DOHH2 (cell line): Measurements from ENCODE around the gene WDTC1.

Experiments
- H3F3A ChIP-seq: fragments of 200-600 bp; sonication (generic), shearing (Covaris generic); 2 replicates; pipeline ENCODE4 v1.6.0; 2016; ENCODE audit warnings: antibody characterized with exemption, mild to moderate bottlenecking; ENCODE audit not compliant: control insufficient read depth, insufficient read depth
- H3K27ac ChIP-seq: fragments of 200-600 bp; sonication (generic); 2 replicates; pipeline ENCODE4 v1.5.1; 2014; ENCODE audit warnings: low read depth, mild to moderate bottlenecking, low read length, moderate library complexity
- H3K27me3 ChIP-seq: fragments of 200-600 bp; sonication (generic); 2 replicates; pipeline ENCODE4 v1.6.1; 2014; ENCODE audit warnings: mild to moderate bottlenecking, low read length, mixed read lengths; ENCODE audit not compliant: control insufficient read depth
- H3K36me3 ChIP-seq: fragments of 200-600 bp; sonication (generic); 2 replicates; pipeline ENCODE4 v1.6.1; 2014; ENCODE audit warnings: mild to moderate bottlenecking, low read length, moderate library complexity, mixed read lengths; ENCODE audit not compliant: control insufficient read depth
- H3K4me1 ChIP-seq: fragments of 200-600 bp; sonication (generic); 2 replicates; pipeline ENCODE4 v1.6.1; 2014; ENCODE audit warnings: mild to moderate bottlenecking, low read length, mixed read lengths; ENCODE audit not compliant: control insufficient read depth
- H3K4me2 ChIP-seq: fragments of 200-600 bp; sonication (generic); 2 replicates; pipeline ENCODE4 v1.6.0; 2014; ENCODE audit warnings: mild to moderate bottlenecking, low read length, moderate library complexity
- H3K4me3 ChIP-seq: fragments of 200-600 bp; sonication (generic); 2 replicates; pipeline ENCODE4 v1.5.1; 2014; ENCODE audit warnings: mild to moderate bottlenecking, low read length, mixed read lengths
- H3K79me2 ChIP-seq: fragments of 200-600 bp; sonication (generic); 2 replicates; pipeline ENCODE4 v1.6.1; 2014; ENCODE audit warnings: mild to moderate bottlenecking, low read length, mixed read lengths; ENCODE audit not compliant: control insufficient read depth
- H3K9me2 ChIP-seq: fragments of 200-600 bp; sonication (generic); replicated peaks from 2 replicates; pipeline ENCODE4 v1.6.1; 2014; ENCODE audit warnings: mild to moderate bottlenecking, low read length, mixed read lengths; ENCODE audit not compliant: control insufficient read depth
- H3K9me3 ChIP-seq: fragments of 200-600 bp; sonication (generic); 2 replicates; pipeline ENCODE4 v1.6.1; 2014; ENCODE audit warnings: antibody characterized with exemption, low read length, mixed read lengths; ENCODE audit not compliant: control insufficient read depth, insufficient read depth
- H4K20me1 ChIP-seq: fragments of 200-600 bp; sonication (generic); 2 replicates; pipeline ENCODE4 v1.6.0; 2014; ENCODE audit warnings: low read depth, mild to moderate bottlenecking, antibody characterized with exemption, low read length, moderate library complexity; ENCODE audit not compliant: control insufficient read depth, insufficient read depth
- EZH2phosphoT487 ChIP-seq: fragments of 200-600 bp; sonication (generic); IDR thresholded peaks from 2 replicates; pipeline ENCODE4 v1.6.1; 2017; ENCODE audit warnings: borderline replicate concordance, mild to moderate bottlenecking, antibody characterized with exemption, low read length, moderate library complexity, mixed read lengths
- TF ChIP-seq, protein P1 (sequence below): fragments of 200-600 bp; sonication (generic); IDR thresholded peaks from one replicate; pipeline ENCODE4 v1.5.1; 2014; ENCODE audit warnings: antibody characterized with exemption, mild to moderate bottlenecking, low read depth, low read length; ENCODE audit not compliant: poor library complexity, severe bottlenecking

The WDTC1 gene

DNA sequence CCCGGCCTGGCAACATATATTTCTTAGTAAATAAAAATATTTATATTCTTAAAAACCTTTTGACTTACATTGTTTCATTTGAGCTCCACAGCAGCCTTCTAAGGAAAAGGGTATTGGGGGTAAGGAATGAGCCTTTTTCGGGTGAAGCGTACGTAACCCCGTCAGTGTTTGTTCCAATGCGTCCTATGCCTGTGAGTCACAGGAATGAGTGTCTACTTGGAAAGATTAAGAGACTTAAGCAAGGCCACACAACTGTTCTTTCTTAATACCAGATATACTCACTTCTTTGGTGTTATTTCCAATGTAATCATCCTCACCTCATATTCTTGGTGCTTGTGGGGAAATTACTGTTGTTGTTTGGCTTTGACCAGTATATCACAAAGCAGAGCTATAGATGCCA lies 22.7 kb downstream of the WDTC1 start:
- Histone ChIP-seq H3K4me1 (peaks cover 39% of the 10 kb centered on the region), H3K9me2 (no peaks in the 10 kb centered on the region), H4K20me1 (no peaks in the 10 kb centered on the region), H3K4me2 (no peak overlapping the region), H3K27ac (no peak overlapping the region), H3F3A (peaks cover 16% of the 10 kb centered on the region), H3K27me3 (no peaks in the 10 kb centered on the region), H3K4me3 (no peak overlapping the region), H3K79me2 (peaks cover 12% of the 10 kb centered on the region), H3K9me3 (no peaks in the 10 kb centered on the region), H3K36me3 (no peaks in the 10 kb centered on the region)
- TF ChIP-seq EZH2phosphoT487: no peak
- TF ChIP-seq, protein P1, sequence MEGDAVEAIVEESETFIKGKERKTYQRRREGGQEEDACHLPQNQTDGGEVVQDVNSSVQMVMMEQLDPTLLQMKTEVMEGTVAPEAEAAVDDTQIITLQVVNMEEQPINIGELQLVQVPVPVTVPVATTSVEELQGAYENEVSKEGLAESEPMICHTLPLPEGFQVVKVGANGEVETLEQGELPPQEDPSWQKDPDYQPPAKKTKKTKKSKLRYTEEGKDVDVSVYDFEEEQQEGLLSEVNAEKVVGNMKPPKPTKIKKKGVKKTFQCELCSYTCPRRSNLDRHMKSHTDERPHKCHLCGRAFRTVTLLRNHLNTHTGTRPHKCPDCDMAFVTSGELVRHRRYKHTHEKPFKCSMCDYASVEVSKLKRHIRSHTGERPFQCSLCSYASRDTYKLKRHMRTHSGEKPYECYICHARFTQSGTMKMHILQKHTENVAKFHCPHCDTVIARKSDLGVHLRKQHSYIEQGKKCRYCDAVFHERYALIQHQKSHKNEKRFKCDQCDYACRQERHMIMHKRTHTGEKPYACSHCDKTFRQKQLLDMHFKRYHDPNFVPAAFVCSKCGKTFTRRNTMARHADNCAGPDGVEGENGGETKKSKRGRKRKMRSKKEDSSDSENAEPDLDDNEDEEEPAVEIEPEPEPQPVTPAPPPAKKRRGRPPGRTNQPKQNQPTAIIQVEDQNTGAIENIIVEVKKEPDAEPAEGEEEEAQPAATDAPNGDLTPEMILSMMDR: no peak

DNA sequence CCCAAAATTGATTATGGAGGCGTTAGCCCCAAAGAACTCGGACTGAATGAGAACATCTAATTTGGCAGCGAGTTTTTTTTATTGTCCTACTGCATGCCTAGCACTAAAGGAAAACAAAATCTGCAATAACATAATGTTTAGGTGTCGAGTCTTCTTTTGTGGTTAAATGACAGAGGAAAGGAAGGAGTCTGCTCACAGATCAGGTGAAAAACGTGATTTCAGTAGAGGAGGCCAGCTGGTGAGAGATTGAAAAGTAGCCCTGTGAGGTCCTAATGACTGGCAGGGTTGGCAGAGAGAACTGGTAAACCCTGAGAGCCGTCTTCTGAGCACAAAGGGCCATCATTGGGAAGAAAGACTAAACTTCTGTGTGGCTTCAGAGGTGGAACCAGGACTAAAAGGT lies 24.2 kb downstream of the WDTC1 start:
- peaks cover 6% of the 10 kb centered on the region; the same call in 1 of the 2 replicates for H3F3A ChIP-seq
- no peak overlapping the region for H3K27ac ChIP-seq
- peaks cover 25% of the 10 kb centered on the region for H3K4me1 ChIP-seq
- H3K4me3 ChIP-seq: no peak overlapping the region
- H3K9me2 ChIP-seq: no peaks in the 10 kb centered on the region
- H3K4me2 ChIP-seq: no peak overlapping the region
- H3K9me3 ChIP-seq: no peaks in the 10 kb centered on the region
- no peaks in the 10 kb centered on the region for H3K36me3 ChIP-seq
- H3K27me3 ChIP-seq: no peaks in the 10 kb centered on the region
- no peaks in the 10 kb centered on the region for H4K20me1 ChIP-seq
- H3K79me2 ChIP-seq: peaks cover 12% of the 10 kb centered on the region
- no peak for TF ChIP-seq EZH2phosphoT487
- TF ChIP-seq, protein P1: no peak

DNA sequence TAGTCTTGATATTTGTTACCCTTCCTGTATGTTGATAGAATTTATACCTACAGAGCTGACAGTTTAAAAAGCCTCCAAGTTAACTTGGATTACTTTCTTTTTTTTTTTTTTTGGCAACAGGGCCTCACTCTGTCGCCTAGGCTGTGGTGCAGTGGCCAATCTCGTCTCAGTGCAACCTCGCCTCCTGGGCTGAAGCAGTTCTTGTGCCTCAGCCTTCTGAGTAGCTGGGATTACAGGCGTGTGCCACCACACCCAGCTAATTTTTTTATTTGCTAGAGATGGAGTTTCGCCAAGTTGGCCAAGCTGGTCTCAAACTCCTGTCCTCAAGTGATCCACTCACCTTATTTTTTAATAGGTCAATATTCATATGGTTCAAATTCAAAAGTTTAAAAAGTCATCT lies 32.7 kb downstream of the WDTC1 start:
- Histone ChIP-seq H3F3A (no peaks in the 10 kb centered on the region), H3K4me2 (no peak overlapping the region), H3K36me3 (no peaks in the 10 kb centered on the region), H4K20me1 (no peaks in the 10 kb centered on the region), H3K27me3 (no peaks in the 10 kb centered on the region), H3K27ac (no peak overlapping the region), H3K4me3 (no peak overlapping the region), H3K79me2 (no peaks in the 10 kb centered on the region), H3K9me2 (no peaks in the 10 kb centered on the region), H3K9me3 (no peaks in the 10 kb centered on the region), H3K4me1 (no peaks in the 10 kb centered on the region)
- no peak for TF ChIP-seq EZH2phosphoT487
- TF ChIP-seq, protein P1: no peak

DNA sequence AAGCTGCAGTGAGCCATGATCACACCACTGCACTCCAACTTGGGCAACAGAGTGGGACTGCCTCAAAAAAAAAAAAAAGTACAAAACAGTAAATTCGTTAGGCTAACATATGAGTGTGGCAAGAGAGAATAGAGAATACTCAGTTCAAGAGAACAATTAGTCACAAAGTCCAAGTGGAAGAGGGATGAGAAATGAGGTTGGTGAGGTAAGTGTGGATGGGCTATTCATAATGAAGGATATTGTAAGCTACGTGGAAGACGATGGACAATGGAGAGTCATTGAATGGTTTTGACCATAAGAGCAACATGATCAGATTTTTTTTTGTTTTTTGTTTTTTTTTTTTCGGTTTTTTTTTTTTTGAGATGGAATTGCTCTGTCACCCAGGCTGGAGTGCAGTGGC lies 34.8 kb downstream of the WDTC1 start:
- no peak overlapping the region for H3K27ac ChIP-seq
- H3K4me3 ChIP-seq: no peak overlapping the region
- H3K36me3 ChIP-seq: no peaks in the 10 kb centered on the region
- H3K4me1 ChIP-seq: no peaks in the 10 kb centered on the region
- H3K4me2 ChIP-seq: no peak overlapping the region
- no peaks in the 10 kb centered on the region for H3K9me3 ChIP-seq
- no peaks in the 10 kb centered on the region for H3K9me2 ChIP-seq
- no peaks in the 10 kb centered on the region for H3F3A ChIP-seq
- H3K79me2 ChIP-seq: no peaks in the 10 kb centered on the region
- no peaks in the 10 kb centered on the region for H4K20me1 ChIP-seq
- TF ChIP-seq, protein P1: no peak
- no peak for TF ChIP-seq EZH2phosphoT487
- no peaks in the 10 kb centered on the region for H3K27me3 ChIP-seq
